ENCODE results near the gene LPAR6. TPM values are rescaled to one million over a fixed set of nuclear protein-coding genes. Genes with fewer than 3 reads are reported as not detected.
A peak's percentile ranks its signal among the peaks of the same experiment; 100 is the strongest.

Gene LPAR6
- polyA plus RNA-seq, 1 experiment, result 10.5 TPM

GRCh38 chr13:48448959-48449614 is 36.2 kb upstream of the LPAR6 start:
- no peak overlapping the region for H3K27ac ChIP-seq (ENCODE audit: low read depth, low read length)
- ChIA-PET POLR2A (no interaction called here), CTCF (no interaction called here)
- TF ChIP-seq CTCF (IDR thresholded peaks at IDR 0.05; ENCODE audit: low read depth, low read length), result no peak
- H3K9me3 ChIP-seq (ENCODE audit: control insufficient read depth, insufficient read depth, low read length), result no peaks in the 10 kb centered on the region
- DNase-seq (ENCODE audit: low read depth, low spot score), result peak; percentile 11
- no peak overlapping the region for H3K4me3 ChIP-seq (ENCODE audit: low read depth, low read length)
- H3K27me3 ChIP-seq (ENCODE audit: control insufficient read depth, insufficient read depth, low read length), result no peaks in the 10 kb centered on the region

DNA sequence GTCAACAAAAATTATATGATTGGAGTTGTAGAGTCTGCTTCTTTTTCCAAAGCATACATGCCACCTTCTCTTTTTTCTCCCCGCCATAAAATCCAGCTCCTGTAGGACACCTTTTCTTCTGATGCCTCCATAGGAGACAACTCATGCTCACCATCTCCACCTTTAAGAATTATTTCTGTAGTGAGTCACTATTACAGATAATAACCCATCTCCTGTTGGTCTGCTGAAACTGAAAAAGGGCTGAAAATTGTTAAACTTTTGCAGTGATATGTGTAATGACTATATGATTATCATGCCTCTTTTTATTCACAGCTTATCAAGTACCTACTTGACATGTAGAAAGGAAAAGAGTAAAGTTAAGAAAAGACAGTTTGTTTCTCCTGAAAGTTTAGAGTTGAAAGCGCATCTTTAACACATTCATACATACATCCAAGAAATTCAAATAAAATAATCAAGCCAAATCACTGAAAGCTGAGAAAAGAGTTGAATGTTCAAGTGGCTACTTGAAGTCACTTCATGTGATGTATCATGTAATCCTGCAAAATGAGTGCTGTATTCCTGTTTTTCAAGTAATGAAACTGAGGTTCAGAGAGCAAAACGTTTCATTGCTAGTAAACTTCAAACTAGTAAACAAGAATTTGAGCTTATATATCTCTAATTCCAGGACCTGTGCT is 35.5 kb upstream of the LPAR6 start:
- no peaks in the 10 kb centered on the region for H3K9me3 ChIP-seq (ENCODE audit: control insufficient read depth, insufficient read depth, low read length)
- POLR2A ChIA-PET, result no interaction called here
- H3K4me3 ChIP-seq (ENCODE audit: low read depth, low read length), result no peak overlapping the region
- TF ChIP-seq CTCF (IDR thresholded peaks at IDR 0.05; ENCODE audit: low read depth, low read length), result no peak
- CTCF ChIA-PET, result no interaction called here
- no peak overlapping the region for H3K27ac ChIP-seq (ENCODE audit: low read depth, low read length)
- H3K27me3 ChIP-seq (ENCODE audit: control insufficient read depth, insufficient read depth, low read length), result no peaks in the 10 kb centered on the region
- no peak for DNase-seq (ENCODE audit: low read depth, low spot score)

GRCh38 chr13:48446464-48446863 is 33.6 kb upstream of the LPAR6 start:
- CTCF ChIA-PET, result no interaction called here
- H3K4me3 ChIP-seq (ENCODE audit: low read depth, low read length), result no peak overlapping the region
- TF ChIP-seq CTCF (IDR thresholded peaks at IDR 0.05; ENCODE audit: low read depth, low read length), result no peak
- H3K27ac ChIP-seq (ENCODE audit: low read depth, low read length), result no peak overlapping the region
- H3K9me3 ChIP-seq (ENCODE audit: control insufficient read depth, insufficient read depth, low read length), result no peaks in the 10 kb centered on the region
- DNase-seq (ENCODE audit: low read depth, low spot score), result peak; percentile 39
- no peaks in the 10 kb centered on the region for H3K27me3 ChIP-seq (ENCODE audit: control insufficient read depth, insufficient read depth, low read length)
- POLR2A ChIA-PET, result interaction anchor here (1.0 kb wide), 1 partner anchor 82 kb away, joined by 3 read pairs; no protein-coding TSS in a partner anchor

DNA sequence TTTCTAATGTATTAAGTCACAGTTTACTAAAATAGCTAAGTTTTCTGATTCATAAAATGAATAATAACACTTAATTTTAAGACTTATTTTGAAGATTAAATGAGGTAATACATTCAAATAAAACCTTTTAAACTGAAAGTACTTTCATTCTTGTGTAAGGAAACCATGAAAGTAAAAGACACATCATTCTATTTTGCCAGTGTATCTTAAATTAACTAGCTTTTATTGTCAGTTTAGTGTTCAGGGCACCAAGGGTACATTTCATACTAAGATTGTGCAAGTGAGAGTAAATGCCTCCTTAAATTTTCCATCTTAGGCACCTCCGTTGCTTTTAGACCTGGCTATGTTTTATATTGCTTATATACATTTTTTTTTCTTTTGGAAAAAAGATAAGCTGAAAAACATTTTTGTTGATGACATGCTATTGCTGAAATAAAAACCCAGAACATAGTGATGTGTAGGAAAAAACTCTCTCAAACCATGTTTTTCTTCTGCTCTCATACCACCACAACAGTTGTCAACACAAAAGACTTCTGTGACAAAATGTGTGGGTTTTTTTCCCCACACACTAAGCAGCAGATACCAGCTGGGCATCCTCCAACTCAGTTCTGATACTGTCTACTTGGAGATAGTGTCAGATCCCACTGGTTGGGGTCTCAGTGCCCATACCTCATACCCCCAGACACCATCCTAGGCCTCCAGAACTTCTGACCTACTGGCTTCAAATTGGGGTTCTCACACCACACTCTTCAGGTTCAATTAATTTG is 30.7 kb upstream of the LPAR6 start:
- Histone ChIP-seq H3K4me3 (ENCODE audit: low read depth, low read length) (no peak overlapping the region), H3K27me3 (ENCODE audit: control insufficient read depth, insufficient read depth, low read length) (no peaks in the 10 kb centered on the region), H3K9me3 (ENCODE audit: control insufficient read depth, insufficient read depth, low read length) (no peaks in the 10 kb centered on the region), H3K27ac (ENCODE audit: low read depth, low read length) (no peak overlapping the region)
- CTCF ChIA-PET, result no interaction called here
- no peak for DNase-seq (ENCODE audit: low read depth, low spot score)
- TF ChIP-seq CTCF (IDR thresholded peaks at IDR 0.05; ENCODE audit: low read depth, low read length), result no peak
- POLR2A ChIA-PET, result no interaction called here

- Histone ChIP-seq H3K27me3 (ENCODE audit: control insufficient read depth, insufficient read depth, low read length) (no peaks in the 10 kb centered on the region), H3K27ac (ENCODE audit: low read depth, low read length) (no peak overlapping the region), H3K4me3 (ENCODE audit: low read depth, low read length) (no peak overlapping the region), H3K9me3 (ENCODE audit: control insufficient read depth, insufficient read depth, low read length) (no peaks in the 10 kb centered on the region)
- POLR2A ChIA-PET, result no interaction called here
- CTCF ChIA-PET, result no interaction called here
- no peak for DNase-seq (ENCODE audit: low read depth, low spot score)
- no peak for TF ChIP-seq CTCF (IDR thresholded peaks at IDR 0.05; ENCODE audit: low read depth, low read length)
Observed at GRCh38 chr13:48437371-48437770, 24.5 kb upstream of the LPAR6 start.
